HG03175 (cell line): Measurements from ENCODE around the gene KCNH1.

ENCODE experiments used
- ATAC-seq: cut with Tn5 transposase; IDR thresholded peaks from one replicate; pipeline ENCODE4 v1.9.1; 2021; ENCODE audit warnings: mild to moderate bottlenecking, moderate library complexity; ENCODE audit not compliant: unreplicated experiment

Gene KCNH1

DNA sequence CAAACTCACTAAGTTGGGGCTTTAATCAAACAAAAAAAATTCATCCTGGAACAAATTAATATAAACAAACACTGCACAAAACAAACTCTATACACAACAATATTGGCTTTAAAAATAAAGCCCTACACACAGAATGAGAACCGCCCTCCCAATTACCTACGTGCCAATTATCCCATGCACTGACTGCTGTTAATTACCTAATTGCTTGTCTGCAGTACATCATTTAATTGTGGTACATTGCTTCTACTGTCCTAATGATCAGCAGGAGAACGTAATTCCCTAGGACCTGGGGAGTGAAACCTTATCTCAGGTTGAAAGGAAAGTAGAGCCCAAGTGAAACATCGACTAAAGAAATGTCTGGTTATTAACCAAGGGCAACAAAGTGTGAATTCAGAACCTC, 364.5 kb downstream of the KCNH1 start:
- no peak for ATAC-seq

DNA sequence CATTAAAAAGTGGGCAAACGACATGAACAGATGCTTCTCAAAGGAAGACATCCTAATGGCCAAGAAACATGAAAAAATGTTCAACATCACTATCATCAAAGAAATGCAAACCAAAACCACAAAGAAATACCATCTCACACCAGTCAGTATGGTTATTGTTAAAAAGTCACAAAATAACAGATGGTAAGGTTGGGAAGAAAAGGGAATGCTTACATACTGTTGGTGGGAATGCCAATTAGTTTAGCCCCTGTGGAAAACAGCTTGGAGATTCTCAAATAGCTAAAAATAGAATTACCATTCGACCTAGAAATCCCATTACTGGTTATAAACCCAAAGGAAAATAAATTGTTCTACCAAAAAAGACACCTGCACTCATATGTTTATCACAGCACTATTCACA, 369.4 kb downstream of the KCNH1 start:
- ATAC-seq = no peak

- no peak for ATAC-seq
These were observed 375.2 kb downstream of the KCNH1 start for GRCh38 chr1:210758761-210759160.

DNA sequence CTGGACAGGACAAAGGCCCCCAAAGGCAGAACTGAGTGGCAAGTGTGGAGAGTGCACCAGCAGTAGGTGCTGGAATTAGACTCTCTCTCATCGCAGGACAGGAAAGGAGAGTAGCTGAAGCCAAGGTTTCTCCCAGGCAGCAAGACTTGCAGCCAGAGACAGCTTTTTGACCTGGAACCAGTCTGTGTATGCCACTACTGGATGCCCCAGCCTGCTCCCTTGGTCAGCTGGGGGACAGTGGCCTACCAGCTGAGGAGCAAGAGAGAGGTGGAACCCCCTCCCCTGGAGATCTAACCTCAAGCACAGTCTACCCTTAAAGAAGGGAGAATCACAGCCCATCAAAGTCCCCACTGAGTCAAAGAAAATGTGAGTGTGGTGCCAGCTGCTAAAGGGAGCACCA, 375.7 kb downstream of the KCNH1 start:
- no peak for ATAC-seq

DNA sequence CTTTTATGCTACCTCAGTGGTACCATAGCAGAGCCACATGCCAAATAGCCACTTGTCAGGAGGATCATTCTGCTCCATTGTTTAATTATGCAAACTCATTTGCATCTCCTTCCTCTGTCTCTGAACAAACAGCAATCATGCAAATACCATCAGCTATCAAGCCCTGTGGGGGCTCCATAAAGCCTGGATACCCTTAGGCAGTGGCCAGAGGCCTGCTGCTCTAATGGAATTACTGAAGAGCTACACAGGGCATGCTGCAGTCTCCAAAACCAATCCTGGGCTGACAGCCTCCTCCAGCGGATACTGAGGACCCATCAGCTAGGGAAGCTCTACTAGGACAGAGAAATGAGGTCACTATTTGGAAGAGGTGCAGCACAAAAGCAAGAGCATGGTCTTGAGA, 376.3 kb downstream of the KCNH1 start:
- ATAC-seq = no peak

DNA sequence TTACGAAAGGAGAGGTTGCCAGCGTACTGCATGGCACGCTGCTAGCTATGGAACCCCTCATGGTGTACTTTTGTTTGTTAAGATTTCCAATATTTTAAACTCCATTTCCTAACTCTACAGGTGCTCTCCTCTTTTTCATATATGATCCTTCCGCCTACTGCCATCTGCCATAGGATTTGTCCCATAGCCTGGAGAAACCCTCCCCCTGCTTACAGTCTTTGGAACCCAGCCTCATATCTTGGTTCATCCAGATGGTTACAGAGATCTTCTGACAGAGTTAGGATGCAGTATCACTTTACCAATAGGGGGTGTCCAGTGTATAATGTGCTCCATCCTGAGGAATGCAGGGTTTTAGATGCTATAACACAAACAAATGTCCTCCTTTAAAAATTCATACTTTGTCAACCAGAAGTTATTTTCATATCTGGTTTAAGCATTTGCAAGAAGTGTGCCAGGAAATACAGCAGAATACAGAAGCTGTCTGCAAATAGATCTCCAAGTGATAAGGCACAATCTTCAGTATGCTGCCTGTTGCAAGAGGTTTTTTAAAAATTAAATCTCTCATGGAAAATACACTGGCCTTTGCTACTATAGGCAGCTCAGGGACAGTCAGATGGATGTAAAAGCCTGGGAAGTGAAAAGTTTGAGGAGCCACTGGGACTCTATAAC, 377.8 kb downstream of the KCNH1 start:
- no peak for ATAC-seq

DNA sequence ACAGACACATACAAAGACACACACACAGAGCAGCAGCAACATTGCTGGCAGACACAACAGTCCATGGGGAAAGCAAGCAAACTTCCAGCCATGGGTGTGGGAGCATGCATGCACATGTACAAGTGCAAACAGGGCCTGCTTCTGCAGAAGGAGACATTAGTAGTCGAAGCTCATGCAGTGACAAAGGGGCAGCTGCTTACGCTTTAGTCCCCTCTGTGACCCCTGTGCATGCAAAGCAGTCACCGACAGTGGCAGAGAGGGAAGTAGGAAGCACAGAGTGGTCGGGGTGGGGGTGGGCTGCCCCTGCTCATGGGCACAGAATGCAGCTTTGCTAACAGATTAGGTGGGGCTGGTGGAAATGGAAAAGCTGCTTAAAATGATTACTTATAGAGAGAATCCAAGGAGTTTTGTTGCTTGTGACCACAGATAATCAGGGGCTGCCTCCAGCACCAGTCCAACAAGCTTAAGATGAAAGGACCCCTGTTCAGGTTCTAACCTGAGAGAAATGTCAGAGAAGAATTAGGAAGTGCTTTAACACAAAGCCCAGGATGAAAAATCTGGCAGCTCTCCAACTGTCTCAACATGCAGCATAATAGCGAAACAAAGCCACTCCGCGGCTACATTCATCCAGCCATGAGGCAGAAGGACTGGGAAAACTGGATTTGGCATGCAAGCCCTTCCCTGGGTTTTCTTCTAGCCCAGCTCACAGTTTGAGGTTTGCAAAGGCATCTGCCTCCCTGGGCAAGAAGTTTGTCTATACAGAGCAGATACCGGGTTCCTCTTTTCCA, 378.9 kb downstream of the KCNH1 start:
- ATAC-seq = no peak

DNA sequence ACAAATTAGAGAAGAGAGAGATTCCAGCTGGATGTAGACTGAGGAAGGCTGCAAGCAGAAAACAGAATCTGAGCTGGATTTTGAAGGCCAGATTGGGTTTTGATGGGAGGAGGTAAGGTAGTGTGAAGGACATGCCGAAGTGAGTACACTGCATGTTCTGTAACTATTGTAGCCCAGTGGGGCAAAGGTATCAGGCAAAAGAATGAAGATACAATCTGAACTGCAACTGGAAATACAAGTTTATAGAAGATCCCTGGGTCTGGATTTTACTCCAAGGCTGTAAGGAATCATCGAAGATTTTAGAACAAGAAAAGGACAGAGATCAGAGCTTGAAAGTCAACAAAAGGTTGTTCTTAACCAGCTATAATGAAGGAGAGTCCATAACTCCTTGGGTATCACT, 382.0 kb downstream of the KCNH1 start:
- no peak for ATAC-seq

DNA sequence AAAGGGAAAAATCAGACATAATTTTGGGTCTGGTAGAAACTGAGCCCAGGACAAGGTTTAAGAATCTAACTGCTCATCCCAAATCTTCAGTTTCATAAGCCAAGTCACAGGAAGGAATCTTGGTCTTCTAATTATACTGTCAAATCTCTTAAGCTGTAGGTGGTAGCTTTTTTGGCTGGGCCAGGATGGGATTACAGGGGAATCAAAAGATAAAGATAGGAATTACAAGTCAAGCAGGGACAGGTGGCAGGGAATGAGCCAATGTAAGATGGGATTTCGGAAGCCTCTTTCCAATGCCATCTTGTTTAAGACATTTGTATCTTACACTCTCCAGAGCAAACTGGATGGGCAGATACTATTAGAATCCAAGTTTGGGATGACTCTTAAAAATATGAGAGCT, 383.5 kb downstream of the KCNH1 start:
- ATAC-seq = no peak

DNA sequence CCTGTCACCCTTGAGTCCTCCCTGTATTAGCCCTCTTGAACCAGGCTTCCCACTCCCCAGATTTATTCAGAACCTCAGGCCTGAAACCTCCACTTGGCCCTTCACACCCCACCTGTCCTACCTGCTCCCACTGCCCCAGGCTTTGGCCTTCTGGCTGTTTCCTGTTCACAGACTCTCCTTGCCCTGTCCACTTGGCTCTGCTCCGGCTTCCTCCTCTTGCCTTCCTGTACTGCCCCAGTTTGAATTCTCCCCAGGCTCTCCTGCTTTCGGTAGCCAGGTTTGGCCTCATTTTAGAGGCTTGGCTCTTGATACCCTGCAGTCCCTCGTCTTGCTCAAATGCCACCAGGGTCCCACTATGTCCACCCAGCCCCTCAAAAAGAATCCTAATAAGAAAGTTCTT, 385.2 kb downstream of the KCNH1 start:
- no peak for ATAC-seq

DNA sequence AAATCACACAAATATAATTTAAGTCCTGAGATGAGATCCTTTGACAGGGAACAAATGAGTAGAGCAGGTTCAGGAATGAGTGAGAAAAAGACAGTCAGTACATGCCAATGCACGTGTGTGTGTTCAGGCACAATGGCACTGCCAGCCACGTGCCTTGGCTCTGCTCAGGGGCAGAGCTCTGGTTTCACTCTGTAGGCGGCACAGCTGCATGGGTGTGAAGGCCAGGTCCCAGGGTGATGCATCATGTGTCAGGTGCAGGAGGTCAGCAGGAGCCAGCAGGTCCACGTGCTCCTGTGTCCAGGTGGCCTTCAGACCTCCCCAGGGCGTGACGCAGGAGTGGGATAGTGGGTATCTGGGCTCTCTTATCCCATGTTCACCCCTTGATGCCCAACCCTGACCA, 386.1 kb downstream of the KCNH1 start:
- ATAC-seq = no peak

DNA sequence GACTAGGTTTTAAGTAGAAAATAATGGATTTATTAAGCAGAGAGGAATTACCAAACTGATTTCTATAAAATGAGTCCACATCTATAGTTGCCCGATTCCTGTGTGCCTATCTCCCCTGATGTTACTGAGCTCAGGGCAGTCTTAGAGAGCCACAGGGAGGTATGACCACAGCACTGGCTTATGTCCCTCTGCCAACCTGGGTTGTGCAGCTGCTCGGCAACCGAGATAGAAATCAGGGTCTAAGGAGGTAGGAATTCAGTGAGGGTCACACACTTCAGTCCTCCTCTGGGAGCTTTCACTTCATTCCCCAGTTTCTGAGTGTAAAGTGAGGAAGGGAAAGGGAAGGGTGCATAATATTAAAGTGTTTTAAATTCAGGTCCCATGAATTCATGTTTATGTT, 386.8 kb downstream of the KCNH1 start:
- no peak for ATAC-seq

DNA sequence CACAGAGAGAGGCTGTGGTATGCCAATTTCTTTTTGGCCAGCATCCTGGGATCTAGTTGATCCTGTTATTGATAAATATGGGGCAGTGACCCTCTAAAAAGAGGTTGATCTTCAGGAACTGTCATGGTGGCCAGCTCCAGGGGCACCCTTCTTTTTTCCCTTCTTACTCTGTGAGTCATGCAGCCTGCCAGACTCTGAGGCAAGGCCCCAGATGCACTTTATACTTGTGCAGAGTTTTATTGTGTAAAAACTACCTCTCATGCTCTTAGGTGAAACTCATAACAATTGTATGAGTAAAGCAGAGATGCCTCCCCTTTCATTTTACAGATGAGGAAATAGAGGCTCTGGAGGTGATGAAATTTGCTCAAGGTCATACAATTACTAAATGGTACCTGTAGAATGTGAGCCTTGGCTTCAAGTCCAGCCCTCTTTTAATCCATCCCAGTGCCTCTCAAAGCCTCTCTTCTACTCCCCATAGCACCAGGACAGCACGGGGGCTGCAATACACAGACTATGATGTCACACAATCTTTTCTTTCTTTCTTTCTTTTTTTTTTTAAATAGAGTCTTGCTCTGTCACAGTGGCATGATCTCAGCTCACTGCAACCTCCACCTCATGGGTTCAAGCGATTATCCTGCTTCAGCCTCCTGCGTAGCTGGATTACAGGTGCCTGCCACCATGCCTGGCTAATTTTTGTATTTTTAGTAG, 387.8 kb downstream of the KCNH1 start:
- ATAC-seq = no peak

GRCh38 chr1:210743038-210743437, 390.9 kb downstream of the KCNH1 start:
- ATAC-seq = no peak

GRCh38 chr1:210741564-210741963, 392.4 kb downstream of the KCNH1 start:
- no peak for ATAC-seq

DNA sequence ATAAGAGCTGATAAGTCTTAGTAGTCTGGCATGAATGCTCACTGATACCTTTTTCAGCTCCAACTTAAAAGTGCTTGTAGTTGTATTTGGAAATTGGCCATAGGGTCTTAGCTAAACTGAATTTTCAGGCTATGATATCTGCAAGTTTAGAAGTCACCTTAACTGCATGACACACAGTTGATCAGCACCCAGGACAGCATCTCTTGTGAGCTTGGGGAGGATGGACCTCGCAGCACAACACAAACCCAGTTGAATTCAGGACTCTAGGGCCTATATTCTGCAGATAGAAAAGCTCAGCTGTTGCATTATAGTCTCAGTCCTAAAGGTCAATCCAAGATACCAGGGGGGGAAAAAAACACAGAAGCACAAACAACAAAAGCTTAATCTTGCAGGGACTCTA, 394.3 kb downstream of the KCNH1 start:
- no peak for ATAC-seq

GRCh38 chr1:210738256-210738655, 395.7 kb downstream of the KCNH1 start:
- no peak for ATAC-seq

GRCh38 chr1:210736713-210737112, 397.2 kb downstream of the KCNH1 start:
- no peak for ATAC-seq

- ATAC-seq = no peak
These were observed 402.4 kb downstream of the KCNH1 start for GRCh38 chr1:210731597-210731996.

- ATAC-seq = no peak
These were observed 402.8 kb downstream of the KCNH1 start for GRCh38 chr1:210731193-210731592.

DNA sequence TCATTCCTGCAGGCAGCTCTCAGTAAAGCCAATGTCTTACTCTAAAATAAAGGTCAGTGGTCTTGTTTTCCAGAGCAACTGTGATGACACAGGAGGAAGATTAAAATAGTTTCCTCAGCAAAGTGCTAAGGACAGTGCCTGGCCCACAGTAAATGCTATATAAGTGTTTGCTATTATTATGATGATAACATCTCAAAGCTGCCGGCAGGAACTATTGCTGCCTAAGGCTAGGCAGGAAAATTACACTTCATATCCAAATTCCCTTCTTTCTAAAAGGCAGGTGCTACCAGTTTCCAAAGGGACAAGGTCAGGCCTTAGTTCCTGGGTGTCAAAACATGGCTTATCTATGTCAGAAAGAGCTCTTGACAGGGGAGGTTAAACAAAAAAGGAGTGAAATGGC, 403.9 kb downstream of the KCNH1 start:
- no peak for ATAC-seq
